Hepatocyte (in vitro differentiated cells): ENCODE measurements around the gene EIF3A. TPM values are rescaled to one million over a fixed set of nuclear protein-coding genes. Genes with fewer than 3 reads are reported as not detected.

ENCODE experiments used
- DNase-seq: peaks from one replicate; pipeline ENCODE4 v3.0.0-alpha.2; 2016; ENCODE audit warnings: low spot score
- H2AFZ ChIP-seq: fragments of 200-600 bp; sonication (generic); 2 replicates; pipeline ENCODE4 v1.6.0; 2016; ENCODE audit warnings: antibody characterized with exemption, mild to moderate bottlenecking
- H3K27ac ChIP-seq: fragments of 200-600 bp; sonication (generic); 2 replicates; pipeline ENCODE4 v1.5.1; 2016; ENCODE audit warnings: mild to moderate bottlenecking
- H3K27me3 ChIP-seq: fragments of 200-600 bp; sonication (generic); 2 replicates; pipeline ENCODE4 v1.6.1; 2016
- H3K36me3 ChIP-seq: fragments of 200-600 bp; sonication (generic); replicated peaks from 2 replicates; pipeline ENCODE4 v1.5.1; 2016; ENCODE audit warnings: low read depth; ENCODE audit not compliant: insufficient read depth
- H3K4me1 ChIP-seq: fragments of 200-600 bp; sonication (generic); 2 replicates; pipeline ENCODE4 v1.5.1; 2016; ENCODE audit warnings: mild to moderate bottlenecking, moderate library complexity; ENCODE audit not compliant: insufficient read depth
- H3K4me2 ChIP-seq: fragments of 200-600 bp; sonication (generic); 2 replicates; pipeline ENCODE4 v1.6.0; 2016
- H3K4me3 ChIP-seq: fragments of 200-600 bp; sonication (generic); 2 replicates; pipeline ENCODE4 v1.5.1; 2016; ENCODE audit warnings: mild to moderate bottlenecking
- H3K79me2 ChIP-seq: fragments of 200-600 bp; sonication (generic); 2 replicates; pipeline ENCODE4 v1.6.0; 2017; ENCODE audit warnings: mild to moderate bottlenecking
- H3K9me2 ChIP-seq: fragments of 200-600 bp; sonication (generic); replicated peaks from 2 replicates; pipeline ENCODE4 v1.6.0; 2017; ENCODE audit warnings: mild to moderate bottlenecking; ENCODE audit not compliant: insufficient read depth
- H3K9me3 ChIP-seq: fragments of 200-600 bp; sonication (generic); 2 replicates; pipeline ENCODE4 v1.5.1; 2016; ENCODE audit warnings: low read depth, mild to moderate bottlenecking
- H4K20me1 ChIP-seq: fragments of 200-600 bp; sonication (generic); 2 replicates; pipeline ENCODE4 v1.6.0; 2016; ENCODE audit warnings: mild to moderate bottlenecking; ENCODE audit not compliant: insufficient read depth, poor library complexity, severe bottlenecking
- CTCF ChIP-seq: fragments of 200-600 bp; sonication (generic); IDR thresholded peaks from 2 replicates; pipeline ENCODE4 v1.5.1; 2016; ENCODE audit warnings: antibody characterized with exemption, mild to moderate bottlenecking; ENCODE audit not compliant: poor library complexity
- EZH2 ChIP-seq: fragments of 200-600 bp; sonication (generic); IDR thresholded peaks from 2 replicates; pipeline ENCODE4 v1.6.1; 2016; ENCODE audit warnings: antibody characterized with exemption, mild to moderate bottlenecking, borderline replicate concordance
- EZH2phosphoT487 ChIP-seq: fragments of 200-600 bp; sonication (generic); IDR thresholded peaks from one replicate; pipeline ENCODE4 v1.6.1; 2018; ENCODE audit warnings: antibody characterized with exemption, mild to moderate bottlenecking, low read depth, moderate library complexity; ENCODE audit not compliant: unreplicated experiment, severe bottlenecking
- WGBS: methylation state at CpG from one replicate; pipeline ENCODE4 v1.1.6; 2016; ENCODE audit warnings: low lambda C conversion rate; ENCODE audit errors: missing lambda C conversion rate; 5-methylcytosine and 5-hydroxymethylcytosine counted together
- polyA plus RNA-seq: library from polyadenylated mRNA; unstranded; fragments of >200 nt; fragmentation: Nextera tagmentation; extraction: Ambion mirVana; gene quantifications from 2 replicates; pipeline ENCODE4 v1.2.1, GENCODE V29; 2016
- total RNA-seq: library from RNA; depleted of rRNA; stranded (reverse); fragments of >200 nt; gene quantifications from 2 replicates; pipeline ENCODE4 v1.2.3, GENCODE V29; 2014

The EIF3A gene
- total and polyA plus RNA-seq, 2 experiments from 2014 or later = 56.6 to 93.7 TPM

- no peak for DNase-seq
- Histone ChIP-seq H3K36me3 (peaks cover 21% of the 10 kb centered on the region), H3K27ac (no peak overlapping the region), H3K4me3 (no peak overlapping the region), H3K9me2 (no peaks in the 10 kb centered on the region), H3K4me1 (no peaks in the 10 kb centered on the region), H2AFZ (no peak overlapping the region), H3K79me2 (peaks cover 90% of the 10 kb centered on the region), H4K20me1 (peaks cover 31% of the 10 kb centered on the region), H3K27me3 (no peaks in the 10 kb centered on the region), H3K9me3 (no peaks in the 10 kb centered on the region), H3K4me2 (no peak overlapping the region)
- no peak for TF ChIP-seq EZH2phosphoT487
- TF ChIP-seq EZH2 = no peak
- TF ChIP-seq CTCF = no peak
- WGBS = 100% methylated on average over 1 of the region's 1 CpG
Measured at GRCh38 chr10:119060107-119060506, 20.5 kb downstream of the EIF3A start.

DNA sequence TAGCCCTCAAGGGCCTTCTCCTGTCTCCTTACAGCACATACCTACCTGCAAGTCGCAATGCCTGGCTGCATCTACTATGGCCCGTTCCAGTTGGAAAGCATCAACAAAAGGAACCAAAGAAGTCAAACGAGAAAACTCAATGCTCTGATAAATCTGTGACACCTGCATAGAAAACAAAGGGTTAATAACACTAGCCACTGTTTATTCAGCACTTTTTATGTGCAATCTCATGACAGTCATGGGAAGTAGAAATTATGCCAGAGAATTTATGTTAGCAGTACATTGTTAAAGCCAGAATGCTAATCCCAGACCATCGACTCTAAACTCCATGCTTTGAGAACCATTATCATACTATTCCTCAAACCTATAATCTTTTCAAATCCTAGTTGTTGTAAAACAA, 21.1 kb downstream of the EIF3A start:
- Histone ChIP-seq H3K9me2 (no peaks in the 10 kb centered on the region), H3K4me1 (no peaks in the 10 kb centered on the region), H3K36me3 (peaks cover 21% of the 10 kb centered on the region), H3K4me2 (no peak overlapping the region), H3K27me3 (no peaks in the 10 kb centered on the region), H3K4me3 (no peak overlapping the region), H3K79me2 (peaks cover 90% of the 10 kb centered on the region), H4K20me1 (peaks cover 26% of the 10 kb centered on the region), H3K9me3 (no peaks in the 10 kb centered on the region), H3K27ac (no peak overlapping the region), H2AFZ (no peak overlapping the region)
- 82% methylated on average over 4 of the region's 4 CpGs for WGBS
- no peak for TF ChIP-seq EZH2phosphoT487
- TF ChIP-seq EZH2 = no peak
- no peak for TF ChIP-seq CTCF
- no peak for DNase-seq

GRCh38 chr10:119058010-119058409, 22.6 kb downstream of the EIF3A start:
- Histone ChIP-seq H3K4me1 (no peaks in the 10 kb centered on the region), H3K4me2 (no peak overlapping the region), H3K27ac (no peak overlapping the region), H2AFZ (no peak overlapping the region), H3K9me2 (no peaks in the 10 kb centered on the region), H4K20me1 (peaks cover 26% of the 10 kb centered on the region), H3K36me3 (peaks cover 16% of the 10 kb centered on the region), H3K4me3 (no peak overlapping the region), H3K27me3 (no peaks in the 10 kb centered on the region), H3K79me2 (peaks cover 86% of the 10 kb centered on the region), H3K9me3 (no peaks in the 10 kb centered on the region)
- no peak for DNase-seq
- TF ChIP-seq EZH2 (no peak), CTCF (no peak), EZH2phosphoT487 (no peak)
- 98% methylated on average over 11 of the region's 11 CpGs for WGBS

DNA sequence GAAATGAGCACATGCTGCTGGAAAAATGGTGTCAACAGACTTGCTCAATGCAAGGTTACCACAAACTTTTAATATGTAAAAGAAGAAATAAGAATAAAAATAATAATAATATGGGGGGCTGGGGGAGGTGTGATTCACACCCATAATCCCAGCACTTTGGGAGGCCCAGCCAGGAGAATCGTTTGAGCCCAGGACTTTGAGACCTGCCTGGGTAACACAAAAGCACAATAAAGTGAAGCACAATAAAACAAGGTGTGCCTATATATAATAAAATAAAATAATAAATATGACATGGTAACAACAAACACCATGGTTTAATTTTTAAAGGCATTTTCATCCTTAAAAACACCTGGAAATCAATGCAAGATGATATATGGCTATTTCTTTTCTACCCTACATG, 25.1 kb downstream of the EIF3A start:
- H3K4me3 ChIP-seq = no peak overlapping the region
- H4K20me1 ChIP-seq = peaks cover 16% of the 10 kb centered on the region
- H3K4me2 ChIP-seq = no peak overlapping the region
- WGBS = 73% methylated on average over 1 of the region's 1 CpG
- no peak for TF ChIP-seq CTCF
- no peak for TF ChIP-seq EZH2
- no peak for TF ChIP-seq EZH2phosphoT487
- H3K27ac ChIP-seq = no peak overlapping the region
- H3K9me3 ChIP-seq = no peaks in the 10 kb centered on the region
- H3K27me3 ChIP-seq = no peaks in the 10 kb centered on the region
- no peak for DNase-seq
- H3K4me1 ChIP-seq = no peaks in the 10 kb centered on the region
- no peak overlapping the region for H2AFZ ChIP-seq
- peaks cover 85% of the 10 kb centered on the region for H3K79me2 ChIP-seq
- peaks cover 17% of the 10 kb centered on the region for H3K36me3 ChIP-seq
- H3K9me2 ChIP-seq = no peaks in the 10 kb centered on the region
